WERI-Rb-1 (cell line): ENCODE measurements around the gene ULBP1.
"Not testable (repeated sequence)": the region's sequence is repeated elsewhere in the genome, so short reads cannot be mapped to it uniquely, and the experiment has no call there.

Source experiments
- DNase-seq: peaks from one replicate; pipeline ENCODE4 v3.0.0-alpha.2; 2020
- H3K27ac ChIP-seq: fragments of 250-450 bp; sonication (Bioruptor Pico); 2 replicates; pipeline ENCODE4 v1.5.1; 2020; ENCODE audit warnings: mild to moderate bottlenecking, moderate library complexity
- H3K27me3 ChIP-seq: fragments of 250-450 bp; sonication (Bioruptor Pico); 2 replicates; pipeline ENCODE4 v1.5.1; 2021; ENCODE audit warnings: mild to moderate bottlenecking, low read depth, moderate library complexity; ENCODE audit not compliant: insufficient read depth, severe bottlenecking
- H3K36me3 ChIP-seq: fragments of 250-450 bp; sonication (Bioruptor Pico); 2 replicates; pipeline ENCODE4 v1.5.1; 2020; ENCODE audit warnings: mild to moderate bottlenecking, moderate library complexity
- H3K4me3 ChIP-seq: 2 replicates; pipeline ENCODE4 v1.5.1; 2011; ENCODE audit warnings: low read depth, mild to moderate bottlenecking, control low read depth, low read length
- H3K9me3 ChIP-seq: fragments of 250-450 bp; sonication (Bioruptor Pico); 2 replicates; pipeline ENCODE4 v1.5.1; 2021; ENCODE audit warnings: mild to moderate bottlenecking, moderate library complexity; ENCODE audit not compliant: severe bottlenecking
- TF ChIP-seq, protein P1 (sequence below): IDR thresholded peaks from 2 replicates; pipeline ENCODE4 v1.5.1; 2011; ENCODE audit warnings: low read depth, mild to moderate bottlenecking, control low read depth, inconsistent platforms, low read length

The ULBP1 gene

DNA sequence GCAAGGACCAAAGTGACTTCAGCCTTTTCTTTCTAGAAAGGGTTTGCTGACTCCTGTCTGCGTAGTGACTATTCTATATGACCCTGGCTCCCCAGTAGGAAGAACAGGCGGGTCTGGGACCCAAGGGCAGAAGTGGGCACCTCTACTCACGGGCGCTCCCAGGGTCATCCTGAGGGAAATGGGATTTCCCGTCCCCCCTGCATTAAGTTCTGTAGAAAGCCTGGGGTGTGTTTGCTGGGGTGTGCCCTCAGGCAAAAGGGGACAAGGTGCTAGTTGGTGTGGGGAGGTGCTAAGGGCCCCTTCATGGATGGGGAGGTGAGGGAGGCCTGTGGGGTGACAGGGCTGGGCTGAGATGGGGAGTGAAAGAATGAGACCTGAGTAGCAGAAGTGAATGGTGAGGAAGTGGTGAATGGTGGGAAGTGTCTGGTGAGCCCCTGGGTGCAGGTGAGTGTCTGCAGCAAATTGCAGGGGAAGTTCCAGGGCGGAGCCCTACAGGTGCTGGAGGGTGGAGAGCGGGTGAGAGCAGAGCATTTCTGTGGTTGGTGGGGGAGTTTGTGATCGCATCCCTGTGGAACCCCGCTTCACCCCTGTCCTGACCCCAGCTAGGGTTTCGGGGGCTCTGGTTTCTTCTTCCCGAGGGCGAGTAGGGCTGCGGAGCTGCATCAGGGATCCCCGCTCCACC, 40.5 kb downstream of the ULBP1 start:
- Histone ChIP-seq H3K9me3 (no peaks in the 10 kb centered on the region), H3K4me3 (peak overlapping the region; percentile 69), H3K36me3 (no peaks in the 10 kb centered on the region), H3K27me3 (peaks cover 12% of the 10 kb centered on the region), H3K27ac (peak overlapping the region; percentile 61; the same call in 1 of the 2 replicates)
- TF ChIP-seq, protein P1, sequence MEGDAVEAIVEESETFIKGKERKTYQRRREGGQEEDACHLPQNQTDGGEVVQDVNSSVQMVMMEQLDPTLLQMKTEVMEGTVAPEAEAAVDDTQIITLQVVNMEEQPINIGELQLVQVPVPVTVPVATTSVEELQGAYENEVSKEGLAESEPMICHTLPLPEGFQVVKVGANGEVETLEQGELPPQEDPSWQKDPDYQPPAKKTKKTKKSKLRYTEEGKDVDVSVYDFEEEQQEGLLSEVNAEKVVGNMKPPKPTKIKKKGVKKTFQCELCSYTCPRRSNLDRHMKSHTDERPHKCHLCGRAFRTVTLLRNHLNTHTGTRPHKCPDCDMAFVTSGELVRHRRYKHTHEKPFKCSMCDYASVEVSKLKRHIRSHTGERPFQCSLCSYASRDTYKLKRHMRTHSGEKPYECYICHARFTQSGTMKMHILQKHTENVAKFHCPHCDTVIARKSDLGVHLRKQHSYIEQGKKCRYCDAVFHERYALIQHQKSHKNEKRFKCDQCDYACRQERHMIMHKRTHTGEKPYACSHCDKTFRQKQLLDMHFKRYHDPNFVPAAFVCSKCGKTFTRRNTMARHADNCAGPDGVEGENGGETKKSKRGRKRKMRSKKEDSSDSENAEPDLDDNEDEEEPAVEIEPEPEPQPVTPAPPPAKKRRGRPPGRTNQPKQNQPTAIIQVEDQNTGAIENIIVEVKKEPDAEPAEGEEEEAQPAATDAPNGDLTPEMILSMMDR = no peak
- no peak for DNase-seq

DNA sequence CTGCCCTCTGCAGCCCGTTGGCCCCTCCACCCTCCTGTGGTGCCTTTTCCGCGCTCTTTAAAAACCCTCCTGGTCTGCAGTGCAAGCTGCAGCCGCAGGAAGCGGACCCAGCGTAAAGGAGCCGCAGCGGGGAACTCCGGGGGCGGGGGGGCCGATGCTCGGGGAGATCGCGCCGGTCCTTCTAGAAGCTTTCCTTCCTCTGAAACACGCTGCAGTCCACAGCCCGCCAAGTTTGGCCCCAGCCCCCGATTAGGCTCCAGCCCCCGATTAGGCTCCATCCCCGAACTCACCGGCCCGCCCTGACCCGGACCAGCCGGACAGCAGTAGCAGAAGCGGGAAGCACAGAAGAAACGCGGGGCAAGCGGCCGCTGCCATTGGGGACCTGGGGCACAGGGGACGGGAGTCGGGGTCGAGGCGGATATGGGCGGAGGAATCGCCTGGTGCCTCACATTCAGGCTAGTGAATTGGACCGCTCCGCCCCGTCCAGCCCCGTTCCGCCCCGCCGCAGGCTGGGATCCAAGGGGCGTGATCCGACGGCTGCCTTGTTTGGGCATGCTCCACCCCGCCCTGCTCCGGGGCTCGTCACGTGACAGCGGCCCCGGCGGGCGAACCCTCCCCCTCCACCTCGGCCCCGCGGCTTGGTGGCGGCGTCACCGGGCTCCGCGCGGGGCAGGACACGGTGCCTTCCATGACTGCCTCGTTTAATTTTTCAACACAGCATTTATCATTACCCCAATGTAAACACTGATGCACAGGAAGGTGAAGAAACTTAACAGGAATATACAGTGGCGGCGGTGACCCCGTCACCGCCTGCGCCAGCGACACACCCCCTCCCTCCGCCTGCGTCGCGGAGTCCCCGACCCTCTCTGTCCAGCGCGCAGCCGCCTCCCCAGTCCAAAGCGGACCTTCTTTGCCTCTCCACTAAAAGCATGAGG, 41.3 kb downstream of the ULBP1 start:
- DNase-seq = peak; percentile 96
- H3K36me3 ChIP-seq = no peaks in the 10 kb centered on the region
- H3K27me3 ChIP-seq = peaks cover 15% of the 10 kb centered on the region
- H3K27ac ChIP-seq = peak overlapping the region; percentile 61
- H3K9me3 ChIP-seq = no peaks in the 10 kb centered on the region
- H3K4me3 ChIP-seq = peak overlapping the region; percentile 69
- TF ChIP-seq, protein P1 = 0 out of 2 replicates have a peak, but pooled peaks have one; percentile 17

DNA sequence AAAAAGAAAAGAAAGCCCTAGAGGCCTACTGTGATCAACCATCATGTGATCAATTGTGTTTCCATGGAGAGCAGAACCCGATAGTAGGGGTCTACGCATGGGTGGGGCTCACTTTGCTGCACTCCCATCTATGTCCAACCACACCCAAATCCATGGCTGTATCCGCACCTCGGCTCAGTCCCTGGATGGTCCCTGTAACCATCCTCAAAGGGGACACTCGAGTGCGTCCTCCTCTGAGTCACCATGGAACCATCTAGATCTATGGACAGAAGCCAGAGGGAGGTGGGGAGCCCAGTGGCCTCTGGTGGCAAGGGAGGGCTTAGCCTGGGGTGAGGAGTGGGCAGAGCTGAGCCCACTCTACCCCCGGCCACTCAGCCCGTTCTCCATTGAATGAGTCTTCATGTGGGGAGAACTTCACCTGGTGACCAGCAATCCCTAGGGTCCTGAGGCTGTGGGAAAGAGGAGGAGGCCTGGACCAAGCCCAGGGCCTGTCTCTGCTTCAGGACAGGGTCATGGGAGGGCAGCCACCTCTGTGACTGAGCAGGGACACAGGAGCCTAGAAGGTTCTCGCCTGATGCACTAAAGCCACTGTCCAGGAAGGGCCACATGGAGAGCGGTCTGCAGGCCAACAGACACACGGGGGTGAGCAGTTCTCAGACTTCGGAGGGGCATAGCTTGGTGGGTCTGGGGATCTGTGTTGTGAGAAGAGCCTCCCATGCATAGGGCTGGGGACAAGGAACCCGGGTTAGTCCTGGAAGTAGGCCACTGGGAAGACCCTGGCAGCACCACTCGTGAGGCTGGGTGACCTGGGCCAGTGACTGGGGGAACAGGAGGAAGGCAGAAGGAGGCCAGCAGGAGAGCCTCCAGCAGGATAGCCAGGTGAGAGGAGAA, 42.3 kb downstream of the ULBP1 start:
- Histone ChIP-seq H3K36me3 (no peaks in the 10 kb centered on the region), H3K27me3 (peaks cover 16% of the 10 kb centered on the region), H3K9me3 (no peaks in the 10 kb centered on the region), H3K27ac (no peak overlapping the region), H3K4me3 (peak overlapping the region; percentile 69)
- DNase-seq = no peak
- TF ChIP-seq, protein P1 = no peak

DNA sequence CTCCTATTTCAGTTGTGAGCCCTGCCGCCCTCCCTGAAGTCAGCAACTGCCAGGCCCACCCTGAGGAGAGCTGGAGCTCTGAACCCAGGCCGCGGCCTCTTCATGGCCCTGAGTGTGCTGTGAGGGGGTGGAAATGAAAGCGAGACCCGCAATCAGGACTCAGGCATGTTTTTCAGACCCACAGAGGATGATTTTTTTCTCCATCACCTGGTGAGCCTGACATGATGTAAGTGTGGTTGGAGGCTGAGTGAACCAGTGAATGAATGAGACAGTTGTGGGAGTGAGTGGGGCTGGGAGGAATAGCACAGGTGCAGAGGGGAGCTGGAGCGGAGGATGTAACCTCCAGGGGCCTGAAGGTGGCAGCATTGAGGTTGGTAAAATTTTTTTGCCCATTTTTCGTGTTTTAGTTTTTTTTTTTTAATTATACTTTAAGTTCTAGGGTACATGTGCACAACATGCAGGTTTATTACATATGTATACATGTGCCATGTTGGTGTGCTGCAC, 43.3 kb downstream of the ULBP1 start:
- peaks cover 24% of the 10 kb centered on the region for H3K27me3 ChIP-seq
- H3K27ac ChIP-seq = no peak overlapping the region
- H3K36me3 ChIP-seq = no peaks in the 10 kb centered on the region
- no peaks in the 10 kb centered on the region for H3K9me3 ChIP-seq
- no peak for DNase-seq
- TF ChIP-seq, protein P1 = peak; percentile 58
- H3K4me3 ChIP-seq = no peak overlapping the region

DNA sequence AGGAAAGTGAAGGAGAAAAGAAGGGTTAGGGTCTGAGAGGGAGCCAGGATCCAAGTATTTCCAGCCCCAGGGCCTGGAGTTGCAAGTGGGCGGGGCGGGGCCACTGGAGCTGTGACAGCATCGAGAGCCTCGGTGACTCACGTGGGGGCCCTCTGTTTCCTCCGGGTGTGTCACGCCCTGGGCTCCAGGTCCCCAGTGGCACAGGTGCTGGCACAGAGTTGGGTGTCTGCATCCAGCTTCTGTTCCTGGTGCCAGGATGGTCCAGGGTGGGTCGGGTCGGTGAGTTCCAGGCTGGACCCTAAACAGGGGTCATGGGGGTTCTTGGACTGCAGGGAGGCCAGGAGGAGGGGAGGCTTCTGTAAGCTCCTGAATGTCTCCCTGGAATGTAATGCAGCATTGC, 44.8 kb downstream of the ULBP1 start:
- H3K27me3 ChIP-seq = peaks cover 28% of the 10 kb centered on the region
- TF ChIP-seq, protein P1 = no peak

DNA sequence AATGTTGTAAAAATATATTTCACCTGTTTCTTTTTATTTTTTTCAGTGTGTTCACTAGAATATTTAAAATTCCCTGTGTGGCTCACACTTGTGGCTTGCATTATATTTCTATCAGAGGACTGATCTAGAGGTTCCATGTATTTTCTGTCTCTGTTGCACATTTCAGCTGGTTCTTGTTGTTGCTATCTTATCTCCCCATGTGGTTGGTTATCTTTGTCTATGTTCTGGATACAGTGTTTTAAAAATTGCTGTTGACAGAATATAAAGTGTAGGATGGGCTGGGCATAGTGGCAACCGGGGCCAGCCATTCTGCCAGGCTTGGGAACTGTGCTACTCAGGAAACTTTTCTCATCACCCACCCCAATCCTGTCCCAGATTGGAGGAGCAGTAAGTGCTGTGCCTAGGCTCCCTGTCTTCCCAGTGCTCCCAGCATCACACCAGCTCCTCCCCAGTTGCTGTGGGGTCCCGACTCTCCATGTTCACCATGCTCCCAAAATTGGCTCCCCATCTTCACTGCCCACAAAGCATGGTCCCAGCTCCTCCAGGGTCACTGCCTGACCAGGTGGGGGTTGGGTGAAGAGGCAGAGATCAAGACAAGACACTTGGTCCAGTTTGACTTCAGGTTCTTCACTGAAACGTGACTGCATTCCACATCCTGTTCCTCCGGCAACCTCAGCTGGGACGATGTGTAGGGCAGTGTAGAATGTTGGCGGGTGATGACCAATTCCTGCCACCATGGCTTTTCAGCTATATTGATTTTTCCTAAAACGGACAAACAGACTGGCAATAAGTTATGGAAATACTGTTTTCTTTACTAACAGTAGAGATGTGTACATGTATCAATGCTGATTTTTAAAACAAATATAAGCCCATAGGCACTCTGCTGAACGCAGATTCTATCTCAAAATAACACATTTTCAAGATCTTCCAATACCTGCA, 49.4 kb downstream of the ULBP1 start:
- not testable (repeated sequence) for H3K4me3 ChIP-seq, DNase-seq, H3K27ac ChIP-seq, H3K9me3 ChIP-seq, H3K36me3 ChIP-seq
- peaks cover 55% of the 10 kb centered on the region for H3K27me3 ChIP-seq

More for the DNA sequence above, 44.8 kb downstream of the ULBP1 start:
- no peak for DNase-seq
- Histone ChIP-seq H3K27ac (no peak overlapping the region), H3K9me3 (no peaks in the 10 kb centered on the region), H3K36me3 (no peaks in the 10 kb centered on the region), H3K4me3 (no peak overlapping the region)

DNA sequence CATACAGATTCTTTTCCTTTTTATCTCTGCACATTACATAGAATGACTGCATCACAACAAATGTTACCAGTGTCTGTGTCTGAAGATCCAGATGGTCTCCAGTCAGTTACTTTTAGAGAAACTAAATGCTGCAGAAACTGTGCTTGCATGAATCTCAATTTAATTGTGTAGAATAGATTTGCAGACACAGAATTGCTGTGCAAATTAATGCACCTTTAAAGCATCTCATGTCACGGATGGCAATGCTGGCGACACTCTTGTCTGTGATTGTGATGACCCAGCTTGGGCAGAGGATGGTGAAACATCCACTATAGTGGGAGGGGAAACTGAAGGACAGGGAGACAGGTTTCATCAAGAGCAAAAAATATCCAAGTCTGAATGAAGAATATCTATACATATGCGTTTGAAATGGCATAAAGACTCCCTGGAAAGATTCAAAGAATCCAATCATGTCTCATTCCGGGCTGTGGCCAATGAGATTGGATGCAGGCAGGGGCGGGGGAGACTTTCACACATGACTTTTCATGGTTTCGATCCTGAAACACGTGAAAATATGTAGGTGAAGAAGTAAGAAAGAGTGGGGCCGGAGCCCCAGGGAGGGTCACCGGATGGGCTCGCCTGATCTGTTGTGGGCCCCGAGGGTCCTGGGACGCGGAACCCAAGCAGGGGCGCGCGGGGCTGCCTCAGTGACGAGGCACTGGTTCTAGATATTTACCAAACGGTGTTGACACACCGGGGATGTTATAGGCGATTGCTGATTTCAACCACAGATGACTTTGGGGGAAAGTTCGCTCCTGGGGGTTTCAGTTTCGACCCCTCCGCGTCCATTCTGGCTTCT, 50.3 kb downstream of the ULBP1 start:
- DNase-seq, H3K27ac ChIP-seq, H3K36me3 ChIP-seq, H3K9me3 ChIP-seq, H3K4me3 ChIP-seq: not testable (repeated sequence)
- H3K27me3 ChIP-seq = peaks cover 53% of the 10 kb centered on the region
